ENCODE results near the gene SRBD1. TPM values are rescaled to one million over a fixed set of nuclear protein-coding genes. Genes with fewer than 3 reads are reported as not detected.

Gene SRBD1
- total and polyA plus RNA-seq, 8 donors = 4.4 to 45.7 (median 25.5) TPM

DNA sequence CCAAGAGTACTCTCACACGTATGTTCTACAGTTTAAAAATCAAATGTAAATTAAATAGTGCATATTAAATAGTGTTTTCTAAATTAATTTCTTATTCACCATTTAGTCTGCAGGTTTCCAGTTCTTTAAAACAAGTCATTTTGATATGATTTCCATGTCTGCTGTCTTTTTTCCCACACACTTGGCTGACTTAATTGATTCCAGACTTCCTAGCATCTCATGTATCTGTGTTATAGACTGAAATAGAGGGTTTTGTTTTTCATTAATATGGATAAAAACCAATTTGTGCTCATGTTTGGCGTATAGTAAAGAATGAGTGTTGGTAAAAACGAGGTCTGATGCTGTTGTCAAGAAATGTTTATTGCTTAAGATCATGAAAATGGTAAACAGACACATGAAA lies 104.3 kb downstream of the SRBD1 start:
- intact Hi-C loops (cut with DNase I; ENCODE audit: low total_unique reads) = no loop called here
- no peaks in the 10 kb centered on the region for H3K27me3 ChIP-seq
- no peak for TF ChIP-seq POLR2AphosphoS5 (IDR thresholded peaks at IDR 0.05)
- no peak for TF ChIP-seq EP300 (IDR thresholded peaks at IDR 0.05)
- TF ChIP-seq, protein P1, sequence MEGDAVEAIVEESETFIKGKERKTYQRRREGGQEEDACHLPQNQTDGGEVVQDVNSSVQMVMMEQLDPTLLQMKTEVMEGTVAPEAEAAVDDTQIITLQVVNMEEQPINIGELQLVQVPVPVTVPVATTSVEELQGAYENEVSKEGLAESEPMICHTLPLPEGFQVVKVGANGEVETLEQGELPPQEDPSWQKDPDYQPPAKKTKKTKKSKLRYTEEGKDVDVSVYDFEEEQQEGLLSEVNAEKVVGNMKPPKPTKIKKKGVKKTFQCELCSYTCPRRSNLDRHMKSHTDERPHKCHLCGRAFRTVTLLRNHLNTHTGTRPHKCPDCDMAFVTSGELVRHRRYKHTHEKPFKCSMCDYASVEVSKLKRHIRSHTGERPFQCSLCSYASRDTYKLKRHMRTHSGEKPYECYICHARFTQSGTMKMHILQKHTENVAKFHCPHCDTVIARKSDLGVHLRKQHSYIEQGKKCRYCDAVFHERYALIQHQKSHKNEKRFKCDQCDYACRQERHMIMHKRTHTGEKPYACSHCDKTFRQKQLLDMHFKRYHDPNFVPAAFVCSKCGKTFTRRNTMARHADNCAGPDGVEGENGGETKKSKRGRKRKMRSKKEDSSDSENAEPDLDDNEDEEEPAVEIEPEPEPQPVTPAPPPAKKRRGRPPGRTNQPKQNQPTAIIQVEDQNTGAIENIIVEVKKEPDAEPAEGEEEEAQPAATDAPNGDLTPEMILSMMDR (IDR thresholded peaks at IDR 0.05) = no peak
- no peak for TF ChIP-seq POLR2A (IDR thresholded peaks at IDR 0.05)
- H3K4me1 ChIP-seq = no peaks in the 10 kb centered on the region
- no peak overlapping the region for H3K4me3 ChIP-seq
- H3K9me3 ChIP-seq = no peaks in the 10 kb centered on the region
- peaks cover 0 to 3% (median 0%) of the 10 kb centered on the region in 4 donors for H3K36me3 ChIP-seq
- H3K27ac ChIP-seq = no peak overlapping the region
- no peak for DNase-seq
- WGBS, 5 donors = 91 to 93% (median 92%) methylated on average over 3 of the region's 3 CpGs

- TF ChIP-seq POLR2AphosphoS5 (IDR thresholded peaks at IDR 0.05) = no peak
- TF ChIP-seq EP300 (IDR thresholded peaks at IDR 0.05) = no peak
- no peak for TF ChIP-seq POLR2A (IDR thresholded peaks at IDR 0.05)
- TF ChIP-seq, protein P1 (IDR thresholded peaks at IDR 0.05) = no peak
- H3K4me3 ChIP-seq = no peak overlapping the region
- peaks cover 0 to 10% (median 0%) of the 10 kb centered on the region in 4 donors for H3K36me3 ChIP-seq
- no peaks in the 10 kb centered on the region for H3K27me3 ChIP-seq
- 89 to 100% (median 94%) methylated on average over 1 of the region's 1 CpG for WGBS, 5 donors
- no peak overlapping the region for H3K27ac ChIP-seq
- no peaks in the 10 kb centered on the region for H3K4me1 ChIP-seq
- no peak for DNase-seq
- intact Hi-C loops (cut with DNase I; ENCODE audit: low total_unique reads) = no loop called here
- H3K9me3 ChIP-seq = peaks cover 0 to 7% (median 5%) of the 10 kb centered on the region in 4 donors
Observed at GRCh38 chr2:45505138-45505537, 105.9 kb downstream of the SRBD1 start.

DNA sequence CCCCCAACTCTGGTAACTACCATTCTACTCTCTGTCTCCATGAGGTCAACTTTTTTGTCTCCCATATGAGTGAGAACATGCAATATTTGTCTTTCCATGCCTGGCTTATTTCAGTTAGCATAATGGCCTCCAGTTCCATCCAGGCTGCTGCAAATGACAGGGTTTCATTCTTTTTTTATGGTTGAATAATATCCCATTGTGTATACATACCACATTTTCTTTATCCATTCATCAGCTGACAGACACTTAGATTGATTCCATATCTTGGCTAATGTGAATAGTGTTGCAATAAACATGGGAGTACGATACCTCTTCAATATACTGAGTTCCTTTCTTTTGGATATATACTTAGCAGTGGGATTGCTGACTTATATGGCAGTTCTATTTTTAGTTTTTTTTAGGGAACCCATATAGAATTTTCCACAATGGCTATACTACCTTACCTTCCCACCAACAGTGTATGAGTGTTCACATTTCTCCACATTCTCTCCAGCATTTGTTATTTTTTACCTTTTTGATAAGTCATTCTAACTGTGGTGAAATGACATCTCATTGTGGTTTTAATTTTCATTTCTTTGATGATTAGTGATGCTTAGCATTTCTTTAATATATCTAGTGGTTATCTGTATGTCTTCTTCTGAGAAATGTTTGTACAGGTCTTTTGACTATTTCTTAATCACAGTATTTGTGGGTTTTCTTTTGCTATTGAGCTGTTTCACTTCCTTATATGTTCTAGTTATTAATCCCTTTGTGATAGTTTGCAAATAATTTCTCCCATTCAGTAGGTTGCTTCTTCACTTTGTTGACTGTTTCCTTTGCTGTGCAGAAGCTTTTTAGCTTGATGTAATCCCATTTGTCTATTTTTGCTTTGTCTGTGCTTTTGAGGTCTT lies 112.2 kb downstream of the SRBD1 start:
- intact Hi-C loops (cut with DNase I; ENCODE audit: low total_unique reads) = no loop called here
- 93 to 100% (median 95%) methylated on average over 1 of the region's 1 CpG for WGBS, 5 donors

GRCh38 chr2:45497355-45497754 lies 113.7 kb downstream of the SRBD1 start:
- 59 to 71% (median 65%) methylated on average over 2 of the region's 2 CpGs for WGBS, 5 donors
- intact Hi-C loops (cut with DNase I; ENCODE audit: low total_unique reads) = no loop called here
- no peak overlapping the region for H3K4me3 ChIP-seq
- no peaks in the 10 kb centered on the region for H3K27me3 ChIP-seq
- peaks cover 0 to 8% (median 3%) of the 10 kb centered on the region in 4 donors for H3K4me1 ChIP-seq
- H3K9me3 ChIP-seq = peaks cover 0 to 7% (median 5%) of the 10 kb centered on the region in 4 donors
- H3K27ac ChIP-seq = no peak overlapping the region
- H3K36me3 ChIP-seq = peaks cover 0 to 10% (median 0%) of the 10 kb centered on the region in 4 donors
- DNase-seq = no peak
- TF ChIP-seq, protein P1 (IDR thresholded peaks at IDR 0.05) = no peak
- TF ChIP-seq POLR2AphosphoS5 (IDR thresholded peaks at IDR 0.05) (no peak), POLR2A (IDR thresholded peaks at IDR 0.05) (no peak), EP300 (IDR thresholded peaks at IDR 0.05) (no peak)

More for the DNA sequence above, 112.2 kb downstream of the SRBD1 start:
- Histone ChIP-seq H3K27me3 (no peaks in the 10 kb centered on the region), H3K36me3 (peaks cover 0 to 10% (median 0%) of the 10 kb centered on the region in 4 donors), H3K9me3 (peaks cover 0 to 7% (median 5%) of the 10 kb centered on the region in 4 donors), H3K4me3 (no peak overlapping the region), H3K27ac (no peak overlapping the region), H3K4me1 (peaks cover 0 to 8% (median 3%) of the 10 kb centered on the region in 4 donors)
- no peak for TF ChIP-seq EP300 (IDR thresholded peaks at IDR 0.05)
- no peak for TF ChIP-seq POLR2AphosphoS5 (IDR thresholded peaks at IDR 0.05)
- TF ChIP-seq POLR2A (IDR thresholded peaks at IDR 0.05) = no peak
- TF ChIP-seq, protein P1 (IDR thresholded peaks at IDR 0.05) = no peak
- no peak for DNase-seq

All from stomach (tissue), 9 donors.